Vagina (tissue), 2 donors: ENCODE measurements around the gene CYP26C1.

Experiments used
- CTCF ChIP-seq, 3 experiments: fragments of 450-650 bp in 2 of 3; fragments of 200-600 bp in 1 of 3; sonication (generic) in 1 of 3; IDR thresholded peaks; one replicate each; pipeline ENCODE4 v1.5.1; 2017 to 2019; ENCODE audit warnings: antibody characterized with exemption in 3 of 3, mild to moderate bottlenecking in 2 of 3, moderate library complexity in 2 of 3
- POLR2A ChIP-seq, 2 donors: fragments of 450-650 bp; IDR thresholded peaks; one replicate each; pipeline ENCODE4 v1.6.1; 2017; ENCODE audit warnings: antibody characterized with exemption in 2 of 2, mild to moderate bottlenecking in 2 of 2, moderate library complexity in 2 of 2
- POLR2AphosphoS5 ChIP-seq, 2 donors: sonication (generic); formaldehyde crosslinking; IDR thresholded peaks; one replicate each; pipeline ENCODE4 v1.9.0; 2017; ENCODE audit warnings: antibody characterized with exemption in 2 of 2, mild to moderate bottlenecking in 2 of 2, low read depth in 1 of 2; ENCODE audit not compliant: insufficient read depth in 1 of 2

GRCh38 chr10:93069245-93069561, 8.6 kb downstream of the CYP26C1 start:
- no peak for TF ChIP-seq CTCF (IDR thresholded peaks at IDR 0.05)
- no peak for TF ChIP-seq POLR2A (IDR thresholded peaks at IDR 0.05)
- no peak for TF ChIP-seq POLR2AphosphoS5 (IDR thresholded peaks at IDR 0.05; ENCODE audit: insufficient read depth in 1 of 2, low read depth in 1 of 2)
